Measurements from ENCODE around the gene SRGN.

- no peak for TF ChIP-seq CTCF (IDR thresholded peaks at IDR 0.05)
- TF ChIP-seq EP300 (IDR thresholded peaks at IDR 0.05), result no peak
- TF ChIP-seq POLR2A (IDR thresholded peaks at IDR 0.05), result no peak
Measured at GRCh38 chr10:69043931-69044531, 43.9 kb upstream of the SRGN start.

All from tibial nerve (tissue), 4 donors.